Adipose tissue (tissue), 3 donors: ENCODE data around the gene CDH6. TPM values are rescaled to one million over a fixed set of nuclear protein-coding genes. Genes with fewer than 3 reads are reported as not detected.

Experiments
- H3K27ac ChIP-seq: one replicate; pipeline ENCODE4 v1.5.1; 2013; ENCODE audit warnings: low read depth, low read length
- WGBS, 3 donors: extraction: QIAGEN DNeasy Blood & Tissue Kit; methylation state at CpG; one replicate each; pipeline ENCODE4 v1.1.7; 2013; 5-methylcytosine and 5-hydroxymethylcytosine counted together
- polyA plus RNA-seq, 3 donors: library from polyadenylated mRNA; stranded (reverse); fragments of 200-250 nt; gene quantifications; one replicate each; pipeline ENCODE4 v1.2.3, GENCODE V29; 2013
- donor health status: healthy with polysubstance abuse.
- donor health status: Bipolar disorder and iron deficiency.
- donor health status: healthy.

Gene CDH6
- polyA plus RNA-seq, 3 donors: 0.23 to 2.2 (median 2.0) TPM

DNA sequence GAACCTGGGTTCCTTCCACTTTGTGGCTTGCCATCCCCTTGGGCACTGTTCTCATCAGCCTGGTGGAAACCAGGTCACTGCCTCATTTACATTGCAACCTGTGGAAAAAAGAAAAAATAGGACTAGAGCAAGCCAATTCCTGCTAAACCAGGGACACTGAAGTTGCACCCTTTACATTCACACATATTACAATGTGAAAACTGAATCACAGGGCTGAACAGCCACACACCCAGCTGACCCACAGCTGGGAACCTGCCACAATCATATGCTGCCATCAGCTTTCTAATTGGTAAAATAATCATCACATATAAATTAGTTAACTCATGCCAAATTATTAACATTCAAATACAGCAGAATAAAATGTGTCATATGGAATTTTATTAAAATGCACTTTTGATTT is 94.5 kb downstream of the CDH6 start:
- H3K27ac ChIP-seq: no peak overlapping the region

DNA sequence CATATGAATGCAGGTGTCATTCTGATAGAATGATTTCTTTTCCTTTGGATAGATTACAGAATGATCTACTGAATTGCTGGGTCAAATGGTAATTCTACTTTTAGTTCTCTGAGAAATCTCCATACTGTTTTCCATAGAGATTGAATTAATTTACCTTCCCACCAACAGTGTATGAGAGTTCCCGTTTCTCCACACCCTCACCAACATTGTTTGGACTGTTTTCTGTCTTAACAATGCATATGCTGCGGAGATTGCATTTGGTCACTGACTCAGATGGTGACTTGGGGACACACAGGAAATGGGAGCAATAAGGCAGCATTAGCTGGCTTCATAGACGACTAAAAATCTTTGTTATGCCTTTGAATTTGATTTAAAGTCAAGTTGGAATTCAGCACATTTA is 95.9 kb downstream of the CDH6 start:
- H3K27ac ChIP-seq: no peak overlapping the region
- WGBS, 3 donors: 61 to 78% (median 73%) methylated on average over 3 of the region's 3 CpGs

DNA sequence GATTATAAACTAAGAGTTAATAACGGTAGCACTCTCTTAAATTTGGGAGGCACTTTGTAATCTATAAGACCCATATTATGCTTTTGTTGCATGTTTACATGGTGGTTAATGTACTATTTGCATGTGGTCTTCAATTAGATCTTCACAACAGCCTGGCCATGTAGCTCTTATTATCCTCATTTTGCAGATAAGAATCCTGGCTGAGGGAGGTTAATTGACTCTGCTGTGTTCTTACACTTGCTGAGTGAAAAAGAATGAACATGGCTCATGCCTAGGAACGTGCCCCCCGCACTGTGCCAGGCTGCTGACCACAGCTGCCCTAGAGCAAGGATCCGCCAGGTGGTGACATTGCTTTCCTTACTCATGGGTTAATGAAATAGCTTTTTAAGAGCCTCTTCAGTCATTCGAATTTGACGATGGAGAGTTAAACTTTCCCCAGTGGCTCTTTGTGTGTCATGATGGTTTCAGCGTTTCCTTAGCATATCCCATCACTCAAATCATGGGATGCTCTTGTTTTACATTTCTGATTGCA is 97.9 kb downstream of the CDH6 start:
- WGBS, 3 donors: 58 to 69% (median 68%) methylated on average over 7 of the region's 7 CpGs
- H3K27ac ChIP-seq: no peak overlapping the region

DNA sequence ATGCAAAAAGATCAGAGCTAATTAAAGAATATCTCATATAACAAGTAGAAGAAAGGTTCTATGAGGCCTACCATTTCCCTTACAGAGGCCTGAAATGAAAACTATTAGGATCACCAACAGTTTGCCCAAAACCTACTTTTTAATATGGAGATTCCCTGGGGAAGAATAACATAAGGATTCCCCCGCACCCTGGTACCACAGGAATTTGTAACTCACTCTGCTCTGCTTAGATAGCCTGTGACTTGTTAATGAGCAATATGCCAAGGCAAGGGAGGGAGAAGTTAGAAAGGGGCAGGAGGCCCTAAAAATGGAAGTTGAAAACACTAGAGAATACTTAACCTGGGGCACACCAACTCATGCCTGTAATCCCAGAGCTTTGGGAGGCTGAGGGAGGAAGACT is 107.0 kb downstream of the CDH6 start:
- 69 to 89% (median 73%) methylated on average over 1 of the region's 1 CpG for WGBS, 3 donors
- H3K27ac ChIP-seq: no peak overlapping the region

DNA sequence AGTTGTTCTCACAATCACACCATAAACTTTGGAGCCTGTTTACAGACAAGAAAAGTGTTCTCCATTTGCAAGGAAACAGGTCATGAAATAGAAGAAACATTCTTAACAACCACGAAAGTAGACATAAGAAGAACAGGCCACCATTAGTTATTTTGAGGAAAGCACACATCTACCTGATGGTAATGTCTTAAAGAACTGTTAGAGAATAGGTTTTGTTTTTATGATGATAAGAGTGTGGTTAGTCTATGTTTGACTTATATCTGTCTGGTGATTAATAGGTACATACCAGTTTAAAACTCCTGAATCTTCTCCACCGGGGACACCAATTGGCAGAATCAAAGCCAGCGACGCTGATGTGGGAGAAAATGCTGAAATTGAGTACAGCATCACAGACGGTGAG is 108.3 kb downstream of the CDH6 start:
- WGBS, 3 donors: 64 to 90% (median 80%) methylated on average over 5 of the region's 5 CpGs
- H3K27ac ChIP-seq: no peak overlapping the region

DNA sequence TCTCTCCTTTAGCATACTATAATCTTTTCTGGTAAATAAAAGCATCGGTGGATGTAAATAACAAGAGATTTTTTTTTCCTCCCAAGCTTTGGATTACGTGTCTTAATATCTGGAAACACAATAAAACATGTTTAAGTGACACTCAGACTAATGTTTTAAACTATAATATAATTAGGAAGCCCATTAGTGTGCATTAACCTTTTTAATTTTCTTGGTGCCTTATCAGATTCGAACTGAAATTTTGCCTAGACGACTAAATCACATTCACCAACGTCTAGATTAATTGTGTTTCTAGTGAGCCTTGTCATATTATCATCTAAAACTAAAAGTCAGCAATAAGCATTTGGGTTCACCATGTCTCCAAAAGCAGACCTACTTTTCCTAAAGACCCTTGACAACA is 110.2 kb downstream of the CDH6 start:
- 76 to 86% (median 82%) methylated on average over 5 of the region's 5 CpGs for WGBS, 3 donors
- H3K27ac ChIP-seq: no peak overlapping the region

DNA sequence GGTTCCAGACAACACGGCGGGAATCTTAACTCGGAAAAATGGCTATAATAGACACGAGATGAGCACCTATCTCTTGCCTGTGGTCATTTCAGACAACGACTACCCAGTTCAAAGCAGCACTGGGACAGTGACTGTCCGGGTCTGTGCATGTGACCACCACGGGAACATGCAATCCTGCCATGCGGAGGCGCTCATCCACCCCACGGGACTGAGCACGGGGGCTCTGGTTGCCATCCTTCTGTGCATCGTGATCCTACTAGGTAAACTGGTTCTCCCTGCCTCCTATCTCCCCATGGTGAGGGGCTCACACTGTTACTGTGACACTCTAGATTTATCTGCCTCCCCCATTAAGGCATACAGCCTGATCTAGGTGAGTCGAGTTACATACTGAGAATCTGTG is 124.2 kb downstream of the CDH6 start:
- WGBS, 3 donors: 79 to 90% (median 89%) methylated on average over 13 of the region's 13 CpGs
- no peak overlapping the region for H3K27ac ChIP-seq

DNA sequence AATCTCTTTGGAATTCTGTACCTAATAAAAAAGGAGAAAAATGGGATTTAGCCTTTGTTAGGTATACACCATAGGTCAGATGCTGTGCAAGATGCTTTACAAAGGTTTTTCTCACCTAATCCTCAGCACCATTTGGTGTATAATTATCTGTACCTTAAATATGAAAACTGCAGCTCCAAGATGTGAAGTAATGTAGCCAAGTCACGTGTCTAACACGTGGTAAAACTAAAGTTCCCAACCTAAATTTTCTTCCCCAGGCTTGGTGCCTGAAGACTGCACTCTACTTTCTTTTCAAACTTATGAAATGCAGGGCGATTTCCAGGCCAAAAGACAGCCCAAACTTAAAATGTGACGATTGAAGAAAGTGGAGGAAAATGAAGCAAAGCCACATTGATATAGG is 125.8 kb downstream of the CDH6 start:
- 60 to 72% (median 67%) methylated on average over 4 of the region's 4 CpGs for WGBS, 3 donors
- no peak overlapping the region for H3K27ac ChIP-seq

DNA sequence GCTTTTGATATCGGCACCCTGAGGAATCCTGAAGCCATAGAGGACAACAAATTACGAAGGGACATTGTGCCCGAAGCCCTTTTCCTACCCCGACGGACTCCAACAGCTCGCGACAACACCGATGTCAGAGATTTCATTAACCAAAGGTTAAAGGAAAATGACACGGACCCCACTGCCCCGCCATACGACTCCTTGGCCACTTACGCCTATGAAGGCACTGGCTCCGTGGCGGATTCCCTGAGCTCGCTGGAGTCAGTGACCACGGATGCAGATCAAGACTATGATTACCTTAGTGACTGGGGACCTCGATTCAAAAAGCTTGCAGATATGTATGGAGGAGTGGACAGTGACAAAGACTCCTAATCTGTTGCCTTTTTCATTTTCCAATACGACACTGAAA is 129.5 kb downstream of the CDH6 start:
- 65 to 92% (median 90%) methylated on average over 18 of the region's 18 CpGs for WGBS, 3 donors

DNA sequence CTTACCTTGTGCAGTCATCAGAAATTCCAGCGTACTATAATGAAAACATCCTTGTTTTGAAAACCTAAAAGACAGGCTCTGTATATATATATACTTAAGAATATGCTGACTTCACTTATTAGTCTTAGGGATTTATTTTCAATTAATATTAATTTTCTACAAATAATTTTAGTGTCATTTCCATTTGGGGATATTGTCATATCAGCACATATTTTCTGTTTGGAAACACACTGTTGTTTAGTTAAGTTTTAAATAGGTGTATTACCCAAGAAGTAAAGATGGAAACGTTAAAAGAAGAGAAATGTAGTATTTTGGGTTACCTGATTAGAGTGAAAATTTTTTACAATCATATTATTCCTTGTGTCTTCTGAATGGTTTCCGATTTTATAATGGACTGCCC is 131.4 kb downstream of the CDH6 start:
- 73 to 79% (median 75%) methylated on average over 3 of the region's 3 CpGs for WGBS, 3 donors
- H3K27ac ChIP-seq: no peak overlapping the region

More for the DNA sequence above, 129.5 kb downstream of the CDH6 start:
- no peak overlapping the region for H3K27ac ChIP-seq

DNA sequence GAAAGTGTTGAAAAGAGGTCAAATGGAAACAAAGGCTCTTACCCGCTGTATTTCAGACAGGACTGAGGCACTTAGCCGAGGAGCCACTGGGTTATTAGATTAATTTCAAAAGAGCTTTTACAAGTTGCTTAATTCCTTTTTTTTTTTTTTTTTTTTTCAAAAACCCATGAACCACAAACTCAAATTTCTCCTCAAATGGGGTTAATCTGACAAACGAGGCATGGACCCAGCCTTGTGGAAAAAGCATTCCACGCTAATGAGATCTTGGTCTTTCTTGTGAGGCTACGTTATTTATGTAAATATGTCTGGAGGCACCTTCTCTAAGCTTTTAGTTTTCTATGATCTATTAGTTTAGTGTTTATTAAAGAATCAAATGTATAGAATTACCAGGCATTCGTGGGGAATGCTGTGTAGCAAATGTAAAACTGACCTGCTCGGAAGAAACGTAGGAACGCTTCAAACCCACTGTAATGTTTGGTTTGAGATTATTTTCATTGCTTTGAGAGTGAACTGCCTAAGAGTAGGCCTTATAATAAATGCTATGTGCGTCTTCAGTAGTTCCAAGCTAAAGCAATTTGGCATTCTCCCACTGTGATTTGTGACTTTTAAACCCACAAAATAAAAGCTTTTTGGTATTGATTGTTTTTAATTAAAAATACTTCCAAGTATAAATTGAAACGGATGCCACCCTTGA is 134.7 kb downstream of the CDH6 start:
- 56 to 73% (median 70%) methylated on average over 11 of the region's 11 CpGs for WGBS, 3 donors
- H3K27ac ChIP-seq: no peak overlapping the region

DNA sequence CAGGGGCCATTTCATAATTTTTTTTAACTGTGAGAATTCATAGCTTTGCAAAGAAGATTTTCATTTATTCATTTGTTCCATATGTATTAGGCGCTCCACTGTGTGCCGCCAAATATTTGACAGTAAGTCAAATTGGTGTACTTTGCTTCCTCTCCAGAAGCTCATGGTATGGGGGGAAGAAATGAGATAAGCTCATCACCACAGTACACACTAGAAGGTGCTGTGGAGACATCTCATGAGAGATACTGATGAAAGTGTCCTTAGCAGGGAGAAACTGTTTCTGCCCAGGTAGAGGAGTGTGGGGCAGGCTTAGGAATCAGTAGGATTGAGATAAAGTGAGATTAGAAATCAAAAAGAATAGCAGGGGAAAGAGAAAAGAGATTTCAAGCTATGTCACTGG is 136.2 kb downstream of the CDH6 start:
- H3K27ac ChIP-seq: no peak overlapping the region
- 70 to 96% (median 90%) methylated on average over 2 of the region's 2 CpGs for WGBS, 3 donors

DNA sequence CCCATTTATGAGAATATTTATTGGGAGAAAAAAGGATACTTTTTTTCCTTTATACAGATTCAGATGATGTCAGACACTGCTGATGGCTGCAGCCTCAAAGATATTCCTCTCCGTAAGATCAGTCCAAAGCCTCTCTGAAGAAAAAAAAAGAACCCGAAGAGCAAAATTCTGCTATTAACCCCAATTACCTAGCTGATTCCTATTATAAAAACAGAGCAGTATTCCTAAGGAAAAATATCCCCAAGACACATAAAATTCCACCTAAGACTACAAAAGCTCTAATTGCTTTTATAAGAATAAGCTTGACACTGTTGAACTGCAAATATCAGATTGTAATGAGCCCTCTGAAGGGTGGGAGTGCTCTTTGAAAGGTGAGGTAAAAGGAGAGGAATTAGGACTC is 138.7 kb downstream of the CDH6 start:
- no peak overlapping the region for H3K27ac ChIP-seq
- 69 to 91% (median 85%) methylated on average over 2 of the region's 2 CpGs for WGBS, 3 donors

DNA sequence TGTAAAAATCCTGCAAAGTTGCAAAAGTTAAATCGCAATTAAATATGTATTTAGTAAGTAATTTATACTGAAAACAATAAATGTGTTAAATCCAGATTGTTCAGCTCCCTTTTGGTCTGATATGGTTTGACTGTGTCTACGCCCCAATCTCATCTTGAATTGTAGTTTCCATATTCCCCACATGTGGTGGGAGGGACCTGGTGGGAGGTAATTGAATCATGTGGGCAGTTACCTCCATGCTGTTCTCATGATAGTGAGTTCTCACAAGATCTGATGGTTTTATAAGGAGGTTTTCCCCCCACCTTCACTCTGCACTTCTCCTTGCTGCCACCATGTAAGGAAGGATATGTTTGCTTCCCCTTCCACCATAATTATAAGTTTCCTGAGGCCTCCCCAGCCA is 140.0 kb downstream of the CDH6 start:
- WGBS, 3 donors: 78 to 89% (median 88%) methylated on average over 2 of the region's 2 CpGs
- H3K27ac ChIP-seq: no peak overlapping the region

DNA sequence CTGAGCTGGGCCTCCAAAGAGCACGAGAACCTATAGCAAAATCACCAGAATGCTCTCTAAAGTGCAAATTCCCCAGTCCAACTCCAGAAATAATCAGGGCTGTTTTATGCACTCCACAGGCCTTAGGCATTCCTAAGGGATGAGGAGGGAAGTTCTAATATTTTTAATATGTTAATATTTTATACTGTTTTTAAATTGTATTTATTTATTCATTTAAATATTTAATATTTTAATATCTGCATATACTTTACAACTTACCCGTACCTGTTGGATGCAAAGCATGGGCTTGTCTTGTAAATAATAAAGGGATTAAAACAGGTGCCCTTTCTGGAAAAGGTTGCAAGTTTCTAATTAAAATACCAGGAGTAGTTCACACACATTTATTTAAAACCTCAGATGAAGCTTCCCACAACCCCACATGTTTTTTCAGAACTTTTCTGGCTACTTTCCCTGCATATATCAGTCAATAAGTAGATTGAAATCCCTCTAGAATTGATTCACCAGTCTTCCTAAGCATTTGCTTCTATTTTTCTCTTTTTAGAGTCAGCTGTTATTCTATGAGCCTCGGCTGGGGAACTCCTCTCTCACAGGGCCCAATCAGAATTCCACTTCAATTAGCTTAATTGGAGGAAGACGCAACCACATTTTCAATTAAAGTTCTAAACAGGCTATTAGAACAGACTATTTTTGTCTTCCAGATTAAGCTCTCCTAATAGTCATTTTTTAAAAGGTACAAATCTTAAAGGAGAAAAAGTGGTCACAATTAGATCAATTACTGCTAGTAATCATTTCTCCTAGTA is 140.8 kb downstream of the CDH6 start:
- 66 to 80% (median 78%) methylated on average over 4 of the region's 4 CpGs for WGBS, 3 donors
- no peak overlapping the region for H3K27ac ChIP-seq

DNA sequence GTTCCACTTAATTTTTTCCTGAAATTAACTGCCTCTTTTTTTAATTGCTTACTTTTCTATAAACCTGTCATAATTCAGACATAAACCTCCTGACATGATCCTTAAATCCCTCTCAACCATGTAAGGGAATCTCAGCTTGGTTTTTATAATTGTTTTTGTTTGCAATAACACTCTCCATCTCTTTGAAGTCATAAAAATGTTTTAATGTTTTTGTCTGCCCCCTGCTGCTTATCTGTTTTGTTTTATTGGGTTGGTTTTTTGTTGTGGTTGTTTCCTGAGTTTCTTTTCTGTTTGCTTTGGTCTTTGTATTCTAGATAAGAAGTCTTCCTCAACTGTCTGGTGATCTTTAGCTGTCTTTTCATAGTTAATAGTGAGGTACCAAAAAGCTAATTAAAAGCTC is 142.0 kb downstream of the CDH6 start:
- no peak overlapping the region for H3K27ac ChIP-seq

DNA sequence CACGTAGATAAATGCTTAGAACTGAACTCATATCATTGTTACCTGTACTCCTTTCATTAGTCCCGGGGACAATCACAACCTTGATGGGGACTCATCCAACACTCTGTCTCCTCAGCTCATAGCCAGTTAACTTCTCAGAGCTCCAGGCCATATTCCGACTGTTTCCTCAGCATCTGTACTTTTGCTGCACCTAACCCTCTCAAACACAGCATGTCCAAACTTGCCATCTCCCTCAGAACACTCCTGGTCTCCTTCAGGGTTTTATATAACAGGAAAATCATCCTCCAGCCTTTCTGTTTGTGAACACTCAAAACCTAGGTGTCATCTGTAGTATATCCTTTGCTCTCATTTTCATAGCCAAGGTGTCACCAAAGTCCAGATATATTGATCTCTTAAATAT is 150.5 kb downstream of the CDH6 start:
- H3K27ac ChIP-seq: no peak overlapping the region
- WGBS, 3 donors: 48 to 85% (median 73%) methylated on average over 3 of the region's 3 CpGs

DNA sequence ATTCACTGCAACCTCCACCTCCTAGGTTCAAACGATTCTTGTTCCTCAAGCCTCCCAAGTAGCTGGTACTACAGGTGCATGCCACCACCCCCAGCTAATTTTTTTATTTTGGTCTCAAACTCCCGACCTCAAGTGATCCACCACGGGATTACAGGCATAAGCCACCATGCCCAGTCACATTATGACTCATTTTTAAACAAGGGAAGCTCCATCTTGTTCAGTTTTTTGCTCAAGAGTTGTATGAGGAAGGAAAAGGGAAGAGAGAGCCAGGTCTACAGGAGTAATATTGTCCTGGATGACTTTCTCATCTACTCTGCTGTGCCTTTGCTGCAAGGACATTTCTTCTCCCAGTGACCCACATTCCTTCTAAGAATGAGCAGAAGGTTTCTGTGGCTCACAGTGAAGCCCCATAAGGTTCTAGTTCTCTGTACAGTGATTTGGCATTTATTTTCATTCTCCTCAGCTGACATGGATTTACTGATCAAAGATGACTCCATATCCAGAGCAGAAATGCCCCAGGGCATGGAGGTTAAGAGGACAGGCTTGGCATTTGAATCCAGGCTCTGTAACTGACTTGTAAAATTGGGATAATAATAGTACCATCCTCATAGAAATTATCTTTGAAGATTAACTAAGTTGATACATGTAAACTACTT is 153.5 kb downstream of the CDH6 start:
- 54 to 78% (median 69%) methylated on average over 3 of the region's 3 CpGs for WGBS, 3 donors
- H3K27ac ChIP-seq: no peak overlapping the region

DNA sequence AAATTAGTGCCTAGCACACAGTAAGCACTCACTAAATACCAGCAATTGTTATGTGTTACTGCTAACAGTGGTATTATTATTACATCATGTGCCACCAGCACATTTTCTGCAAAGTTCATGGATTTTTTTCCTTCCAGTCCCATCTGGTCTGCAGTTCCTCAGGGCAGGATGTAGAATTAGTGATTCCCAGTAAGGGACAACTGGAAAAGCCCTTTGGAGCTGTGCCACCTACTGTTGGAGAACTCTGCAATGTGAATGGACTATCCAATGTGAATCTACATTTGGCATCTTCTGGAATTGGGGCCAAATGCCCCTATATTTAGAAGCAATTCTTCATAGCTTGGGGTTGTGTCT is 154.0 kb downstream of the CDH6 start:
- no peak overlapping the region for H3K27ac ChIP-seq

DNA sequence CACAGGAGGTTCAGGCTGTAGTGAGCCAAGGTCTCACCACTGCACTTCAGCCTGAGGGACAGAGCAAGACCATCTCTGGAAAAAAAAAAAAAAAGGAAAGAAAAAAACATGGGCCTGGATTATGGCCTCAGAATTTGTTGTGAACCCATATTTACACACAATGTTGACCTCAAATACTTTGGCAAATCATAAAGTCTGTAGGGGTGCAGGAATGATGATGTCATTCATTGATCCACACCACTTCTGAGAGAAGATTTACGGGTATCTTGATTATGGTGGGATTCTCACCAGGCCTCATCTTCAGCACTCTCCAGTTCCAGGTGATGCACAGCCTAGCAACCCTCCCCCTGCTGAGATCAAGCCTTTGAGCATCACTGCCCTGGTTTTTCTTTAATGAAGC is 156.9 kb downstream of the CDH6 start:
- no peak overlapping the region for H3K27ac ChIP-seq
- WGBS, 3 donors: 48 to 91% (median 82%) methylated on average over 1 of the region's 1 CpG
